GM18858 (cell line): ENCODE data around the gene STXBP4.
A peak's percentile ranks its signal among the peaks of the same experiment; 100 is the strongest.

Source experiments
- ATAC-seq: cut with Tn5 transposase; IDR thresholded peaks from one replicate; pipeline ENCODE4 v1.9.1; 2021; ENCODE audit not compliant: unreplicated experiment

STXBP4 gene

GRCh38 chr17:54968262-54968987 lies at the start of gene STXBP4, which contains the start of gene COX11:
Gene STXBP4, plus strand, starts transcription at chr17:54968765. Its CDS starts 17,455 bp downstream, at chr17:54986220.
Gene COX11, minus strand, starts transcription at chr17:54968654. Its CDS starts 8 bp downstream, at chr17:54968646.
- ATAC-seq, result peak; percentile 87

GRCh38 chr17:54919425-54919824 lies 49.1 kb upstream of the STXBP4 start:
- ATAC-seq, result no peak

- ATAC-seq, result no peak
Measured at GRCh38 chr17:54920819-54921218, 47.7 kb upstream of the STXBP4 start.

- no peak for ATAC-seq
Measured at GRCh38 chr17:54924405-54924804, 44.2 kb upstream of the STXBP4 start.

- ATAC-seq, result no peak
Measured at GRCh38 chr17:54927525-54927924, 41.0 kb upstream of the STXBP4 start.

GRCh38 chr17:54932711-54933110 lies 35.9 kb upstream of the STXBP4 start:
- no peak for ATAC-seq

- no peak for ATAC-seq
Measured at GRCh38 chr17:54933921-54934320, 34.6 kb upstream of the STXBP4 start.

GRCh38 chr17:54935471-54935870 lies 33.1 kb upstream of the STXBP4 start:
- no peak for ATAC-seq

- ATAC-seq, result no peak
Measured at GRCh38 chr17:54937018-54937417, 31.5 kb upstream of the STXBP4 start.

- no peak for ATAC-seq
Measured at GRCh38 chr17:54937426-54937825, 31.1 kb upstream of the STXBP4 start.

- ATAC-seq, result no peak
Measured at GRCh38 chr17:54941285-54941684, 27.3 kb upstream of the STXBP4 start.

- ATAC-seq, result no peak
Measured at GRCh38 chr17:54944796-54945195, 23.8 kb upstream of the STXBP4 start.

- ATAC-seq, result no peak
Measured at GRCh38 chr17:54945231-54945630, 23.3 kb upstream of the STXBP4 start.

- ATAC-seq, result no peak
Measured at GRCh38 chr17:54945671-54946070, 22.9 kb upstream of the STXBP4 start.

GRCh38 chr17:54947396-54947795 lies 21.2 kb upstream of the STXBP4 start:
- ATAC-seq, result no peak

GRCh38 chr17:54948380-54948779 lies 20.2 kb upstream of the STXBP4 start:
- no peak for ATAC-seq

- ATAC-seq, result no peak
Measured at GRCh38 chr17:54950116-54950515, 18.4 kb upstream of the STXBP4 start.

- no peak for ATAC-seq
Measured at GRCh38 chr17:54951286-54951685, 17.3 kb upstream of the STXBP4 start.

GRCh38 chr17:54956791-54957190 lies 11.8 kb upstream of the STXBP4 start:
- ATAC-seq, result no peak

GRCh38 chr17:54967621-54968261 lies 824 bp upstream of the STXBP4 start:
- ATAC-seq, result peak; percentile 15

- peak; percentile 20 for ATAC-seq
Measured at GRCh38 chr17:54968988-54969332, 395 bp downstream of the STXBP4 start.
